Body of pancreas (tissue), 4 donors: Measurements from ENCODE around the gene CCDC63.

Experiments
- POLR2A ChIP-seq, 3 donors: fragments of 450-650 bp; IDR thresholded peaks; one replicate each; pipeline ENCODE4 v1.6.1; 2016; ENCODE audit warnings: antibody characterized with exemption in 3 of 3, mild to moderate bottlenecking in 2 of 3
- TF ChIP-seq, protein P1 (sequence below), 7 experiments: fragments of 450-650 bp in 4 of 7; fragments of 200-600 bp in 3 of 7; sonication (generic) in 3 of 7; IDR thresholded peaks; one replicate each; pipeline ENCODE4 v1.5.1; 2016 to 2019; ENCODE audit warnings: antibody characterized with exemption in 7 of 7

DNA sequence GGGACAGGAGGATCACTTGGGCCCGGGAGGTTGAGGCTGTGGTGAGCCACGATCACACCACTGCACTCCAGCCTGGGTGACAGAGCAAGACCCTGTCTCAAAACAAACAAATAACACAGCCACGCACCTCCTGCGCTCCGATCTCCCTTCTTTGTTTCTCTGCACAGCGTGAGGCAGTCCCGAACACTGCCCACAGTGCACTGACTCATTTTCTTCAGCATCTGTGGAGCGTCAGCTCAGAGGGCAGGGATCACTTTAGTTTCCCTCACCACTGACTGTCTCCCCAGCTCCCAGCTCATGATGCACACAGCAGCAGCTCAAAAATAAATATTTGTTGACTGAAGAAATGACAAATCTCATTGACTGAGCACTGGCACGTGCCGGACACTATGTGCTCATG lies 74.5 kb downstream of the CCDC63 start:
- TF ChIP-seq, protein P1, sequence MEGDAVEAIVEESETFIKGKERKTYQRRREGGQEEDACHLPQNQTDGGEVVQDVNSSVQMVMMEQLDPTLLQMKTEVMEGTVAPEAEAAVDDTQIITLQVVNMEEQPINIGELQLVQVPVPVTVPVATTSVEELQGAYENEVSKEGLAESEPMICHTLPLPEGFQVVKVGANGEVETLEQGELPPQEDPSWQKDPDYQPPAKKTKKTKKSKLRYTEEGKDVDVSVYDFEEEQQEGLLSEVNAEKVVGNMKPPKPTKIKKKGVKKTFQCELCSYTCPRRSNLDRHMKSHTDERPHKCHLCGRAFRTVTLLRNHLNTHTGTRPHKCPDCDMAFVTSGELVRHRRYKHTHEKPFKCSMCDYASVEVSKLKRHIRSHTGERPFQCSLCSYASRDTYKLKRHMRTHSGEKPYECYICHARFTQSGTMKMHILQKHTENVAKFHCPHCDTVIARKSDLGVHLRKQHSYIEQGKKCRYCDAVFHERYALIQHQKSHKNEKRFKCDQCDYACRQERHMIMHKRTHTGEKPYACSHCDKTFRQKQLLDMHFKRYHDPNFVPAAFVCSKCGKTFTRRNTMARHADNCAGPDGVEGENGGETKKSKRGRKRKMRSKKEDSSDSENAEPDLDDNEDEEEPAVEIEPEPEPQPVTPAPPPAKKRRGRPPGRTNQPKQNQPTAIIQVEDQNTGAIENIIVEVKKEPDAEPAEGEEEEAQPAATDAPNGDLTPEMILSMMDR (IDR thresholded peaks at IDR 0.05), result no peak
- no peak for TF ChIP-seq POLR2A (IDR thresholded peaks at IDR 0.05)
